ENCODE data around the gene TRAF3IP1.
"Not testable (repeated sequence)": the region's sequence is repeated elsewhere in the genome, so short reads cannot be mapped to it uniquely, and the experiment has no call there.

- not testable (repeated sequence) for TF ChIP-seq CTCF (IDR thresholded peaks at IDR 0.05; ENCODE audit: low read depth, low read length); EZH2phosphoT487 (IDR thresholded peaks at IDR 0.05; ENCODE audit: low read depth)
Measured at GRCh38 chr2:238335591-238335990, 15.3 kb downstream of the TRAF3IP1 start.

Data from OCI-LY3 (cell line).